ACC112 (cell line): ENCODE measurements around the gene NTM.

ENCODE experiments used
- H2AFZ ChIP-seq: fragments of 200-600 bp; sonication (generic); one replicate; pipeline ENCODE4 v1.6.0; 2017; ENCODE audit warnings: antibody characterized with exemption, low read length; ENCODE audit not compliant: unreplicated experiment
- H3K27ac ChIP-seq: fragments of 200-600 bp; sonication (generic); 2 replicates; pipeline ENCODE4 v1.5.1; 2014; ENCODE audit warnings: low read depth, mild to moderate bottlenecking, antibody characterized with exemption, low read length, moderate library complexity
- H3K27me3 ChIP-seq: fragments of 200-600 bp; sonication (generic); 2 replicates; pipeline ENCODE4 v1.6.1; 2014; ENCODE audit warnings: mild to moderate bottlenecking, antibody characterized with exemption, low read length, moderate library complexity, mixed read lengths; ENCODE audit not compliant: insufficient read depth
- H3K36me3 ChIP-seq: fragments of 200-600 bp; sonication (generic); 2 replicates; pipeline ENCODE4 v1.6.1; 2016; ENCODE audit warnings: mild to moderate bottlenecking, antibody characterized with exemption, low read length, moderate library complexity, mixed read lengths; ENCODE audit not compliant: insufficient read depth
- H3K4me1 ChIP-seq: fragments of 200-600 bp; sonication (generic); one replicate; pipeline ENCODE4 v1.6.1; 2016; ENCODE audit warnings: low read length, mixed read lengths; ENCODE audit not compliant: insufficient read depth, unreplicated experiment, control insufficient read depth
- H3K4me3 ChIP-seq: fragments of 200-600 bp; sonication (generic); 2 replicates; pipeline ENCODE4 v1.5.1; 2014; ENCODE audit warnings: mild to moderate bottlenecking, low read depth, low read length
- H3K79me2 ChIP-seq: fragments of 200-600 bp; sonication (generic); one replicate; pipeline ENCODE4 v1.6.0; 2016; ENCODE audit warnings: low read length; ENCODE audit not compliant: control insufficient read depth, unreplicated experiment, insufficient read depth

The NTM gene

DNA sequence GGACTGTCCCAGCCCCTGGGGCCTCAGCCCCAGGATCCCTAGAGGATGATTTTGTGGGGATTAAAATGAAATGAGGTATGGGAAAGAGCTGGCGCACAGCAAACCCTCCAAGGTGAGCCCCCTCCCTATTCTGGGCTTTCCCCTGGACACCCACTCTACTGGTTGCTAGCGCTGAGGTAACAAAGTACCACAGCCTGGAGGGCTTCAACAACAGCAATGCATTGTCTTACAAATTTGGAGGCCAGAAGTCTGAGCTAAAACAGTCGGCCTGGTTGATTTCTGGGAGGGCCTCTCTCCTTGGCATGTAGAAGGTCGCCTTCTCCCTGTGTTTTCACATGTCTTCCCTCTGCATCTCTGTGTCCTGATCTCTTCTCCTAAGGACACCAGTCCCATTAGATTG, 913.6 kb downstream of the NTM start:
- no peaks in the 10 kb centered on the region for H3K27me3 ChIP-seq
- H3K27ac ChIP-seq, result no peak overlapping the region
- no peak overlapping the region for H3K4me3 ChIP-seq
- no peaks in the 10 kb centered on the region for H3K79me2 ChIP-seq
- no peaks in the 10 kb centered on the region for H3K36me3 ChIP-seq
- no peaks in the 10 kb centered on the region for H3K4me1 ChIP-seq
- H2AFZ ChIP-seq, result no peak overlapping the region

DNA sequence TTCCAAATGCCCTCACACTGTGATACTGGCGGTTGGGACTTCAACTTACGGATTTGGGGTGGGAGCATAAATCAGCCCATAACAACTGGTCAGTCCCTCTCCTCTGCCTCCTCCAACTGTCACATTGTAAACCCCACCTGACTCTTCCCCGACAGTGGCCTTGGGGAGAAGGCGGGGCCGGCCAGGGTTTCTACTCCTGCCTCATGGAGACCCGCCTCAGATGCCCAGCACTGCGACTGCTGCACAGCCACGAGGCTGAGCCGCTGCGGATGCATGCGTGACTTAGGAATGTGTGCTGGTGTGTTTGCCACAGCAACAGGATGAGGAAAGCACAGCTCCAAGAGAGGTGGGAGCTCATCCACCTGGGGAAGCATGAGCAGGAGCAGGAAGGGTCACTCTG, 914.2 kb downstream of the NTM start:
- H3K27me3 ChIP-seq, result no peaks in the 10 kb centered on the region
- H2AFZ ChIP-seq, result no peak overlapping the region
- no peak overlapping the region for H3K4me3 ChIP-seq
- H3K79me2 ChIP-seq, result no peaks in the 10 kb centered on the region
- H3K27ac ChIP-seq, result no peak overlapping the region
- H3K4me1 ChIP-seq, result no peaks in the 10 kb centered on the region
- no peaks in the 10 kb centered on the region for H3K36me3 ChIP-seq

DNA sequence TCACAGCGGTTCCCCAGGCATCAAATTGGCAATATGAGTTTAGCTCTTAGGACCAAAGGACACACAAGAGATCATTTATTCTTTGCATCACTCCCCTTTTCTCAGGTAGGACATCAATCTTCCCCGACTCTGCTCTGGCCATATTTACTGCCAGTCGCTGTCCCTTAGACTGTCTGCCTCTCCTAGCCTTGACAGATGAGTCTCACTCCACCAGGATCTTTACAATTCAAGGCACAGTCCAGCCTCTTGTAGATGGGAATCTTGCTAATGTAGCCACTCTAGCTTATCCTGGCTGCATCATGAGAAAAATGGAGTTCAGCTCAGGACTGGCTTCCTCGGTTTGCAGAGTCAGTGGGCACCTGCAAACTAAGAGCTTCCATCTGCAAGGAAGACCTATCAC, 915.2 kb downstream of the NTM start:
- Histone ChIP-seq H3K36me3 (no peaks in the 10 kb centered on the region), H2AFZ (no peak overlapping the region), H3K4me1 (no peaks in the 10 kb centered on the region), H3K4me3 (no peak overlapping the region), H3K79me2 (no peaks in the 10 kb centered on the region), H3K27ac (no peak overlapping the region), H3K27me3 (no peaks in the 10 kb centered on the region)

DNA sequence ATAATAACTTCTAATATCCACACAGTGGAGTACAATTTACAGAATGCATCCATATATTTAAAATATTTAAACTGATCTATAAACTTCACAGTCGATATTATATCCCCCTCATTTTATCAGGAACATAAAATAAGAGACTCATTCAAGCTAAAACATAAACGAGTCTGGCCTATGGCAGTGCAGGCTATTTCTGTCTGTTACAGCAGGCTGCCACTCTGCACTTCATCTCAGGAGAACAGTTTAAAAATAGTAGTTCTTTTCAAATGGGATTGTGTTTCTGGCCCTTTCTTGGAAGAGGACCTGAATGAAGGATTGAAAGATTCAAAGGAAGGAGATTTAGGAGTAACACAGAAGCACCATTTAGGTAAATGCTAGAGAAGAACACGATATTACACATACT, 915.7 kb downstream of the NTM start:
- H3K4me1 ChIP-seq, result no peaks in the 10 kb centered on the region
- H3K36me3 ChIP-seq, result no peaks in the 10 kb centered on the region

DNA sequence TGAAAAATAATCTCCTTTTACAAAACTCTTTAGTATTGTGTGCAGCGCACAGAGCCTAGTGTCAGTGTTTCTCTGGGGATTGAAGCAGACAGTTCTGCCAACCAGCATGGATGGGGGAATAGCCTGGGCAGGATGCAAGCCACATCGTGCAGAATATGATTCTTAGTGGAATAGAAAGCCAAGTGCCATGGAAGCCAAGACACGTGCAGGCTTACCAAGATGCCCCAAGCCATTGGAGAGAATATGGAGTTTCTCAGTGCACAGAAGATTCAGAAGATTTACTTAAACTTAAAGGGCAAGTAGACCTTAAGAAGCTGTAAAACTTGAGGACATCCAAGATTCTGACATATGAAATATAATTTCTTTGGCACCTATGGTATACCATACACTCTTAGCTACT, 917.6 kb downstream of the NTM start:
- Histone ChIP-seq H2AFZ (no peak overlapping the region), H3K4me1 (no peaks in the 10 kb centered on the region), H3K4me3 (no peak overlapping the region), H3K27me3 (no peaks in the 10 kb centered on the region), H3K27ac (no peak overlapping the region), H3K36me3 (no peaks in the 10 kb centered on the region), H3K79me2 (no peaks in the 10 kb centered on the region)

More for the DNA sequence above, 915.7 kb downstream of the NTM start:
- H3K79me2 ChIP-seq, result no peaks in the 10 kb centered on the region
- no peak overlapping the region for H2AFZ ChIP-seq
- no peak overlapping the region for H3K4me3 ChIP-seq
- no peaks in the 10 kb centered on the region for H3K27me3 ChIP-seq
- H3K27ac ChIP-seq, result no peak overlapping the region

DNA sequence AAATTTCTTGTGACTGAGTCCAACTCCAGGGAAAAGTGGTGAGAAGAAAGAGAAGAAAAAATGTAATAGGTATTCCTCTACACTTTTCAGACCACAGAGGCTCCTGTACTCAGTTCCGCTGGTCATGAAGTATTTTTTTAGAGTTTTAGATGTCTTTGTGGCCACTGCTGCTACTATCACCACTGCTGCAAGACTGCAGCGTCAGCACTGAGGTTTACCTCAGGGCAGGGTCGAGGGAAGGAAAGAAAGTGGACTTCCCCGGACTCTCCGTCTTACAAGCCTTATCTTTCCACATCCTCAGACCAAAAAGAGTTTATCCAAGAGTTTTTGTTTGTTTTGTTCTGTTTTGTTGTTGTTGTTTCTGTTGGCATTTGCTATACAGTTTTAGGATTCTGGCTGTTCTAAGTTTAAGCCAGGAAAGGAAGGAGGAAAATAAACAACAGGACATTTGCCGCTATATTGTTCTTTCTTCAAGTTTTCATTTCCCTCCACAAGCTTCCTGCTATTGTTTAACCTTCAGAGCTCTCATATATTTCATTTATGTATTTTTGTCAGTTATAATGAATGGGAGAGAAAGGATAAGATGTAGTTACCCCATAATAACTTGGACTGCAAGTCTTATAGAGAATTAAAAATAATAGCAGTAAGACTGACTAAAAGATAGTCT, 919.3 kb downstream of the NTM start:
- no peak overlapping the region for H3K4me3 ChIP-seq
- H2AFZ ChIP-seq, result no peak overlapping the region
- no peaks in the 10 kb centered on the region for H3K27me3 ChIP-seq
- no peaks in the 10 kb centered on the region for H3K79me2 ChIP-seq
- no peaks in the 10 kb centered on the region for H3K36me3 ChIP-seq
- no peaks in the 10 kb centered on the region for H3K4me1 ChIP-seq
- no peak overlapping the region for H3K27ac ChIP-seq

DNA sequence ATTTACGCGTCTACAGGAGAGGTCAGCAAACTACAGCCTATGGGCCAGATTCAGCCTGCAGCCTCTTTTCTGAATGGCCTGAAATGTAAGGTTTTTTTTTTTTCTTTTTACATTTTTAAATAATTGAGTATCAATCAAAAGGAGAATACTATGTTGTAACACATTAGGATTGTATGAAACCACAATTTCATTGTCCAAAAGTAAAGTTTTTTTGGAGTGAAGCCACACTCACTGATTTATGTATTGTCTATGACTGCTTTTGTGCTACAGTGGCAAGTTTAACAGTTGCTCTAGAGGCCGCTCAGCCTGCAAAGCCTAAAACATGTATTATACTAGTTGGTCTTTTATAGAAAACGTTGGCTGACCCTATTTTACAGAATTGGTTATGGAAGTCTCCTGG, 923.2 kb downstream of the NTM start:
- no peaks in the 10 kb centered on the region for H3K79me2 ChIP-seq
- H3K27ac ChIP-seq, result no peak overlapping the region
- no peaks in the 10 kb centered on the region for H3K4me1 ChIP-seq
- H3K4me3 ChIP-seq, result no peak overlapping the region
- H2AFZ ChIP-seq, result no peak overlapping the region
- H3K27me3 ChIP-seq, result no peaks in the 10 kb centered on the region
- no peaks in the 10 kb centered on the region for H3K36me3 ChIP-seq

DNA sequence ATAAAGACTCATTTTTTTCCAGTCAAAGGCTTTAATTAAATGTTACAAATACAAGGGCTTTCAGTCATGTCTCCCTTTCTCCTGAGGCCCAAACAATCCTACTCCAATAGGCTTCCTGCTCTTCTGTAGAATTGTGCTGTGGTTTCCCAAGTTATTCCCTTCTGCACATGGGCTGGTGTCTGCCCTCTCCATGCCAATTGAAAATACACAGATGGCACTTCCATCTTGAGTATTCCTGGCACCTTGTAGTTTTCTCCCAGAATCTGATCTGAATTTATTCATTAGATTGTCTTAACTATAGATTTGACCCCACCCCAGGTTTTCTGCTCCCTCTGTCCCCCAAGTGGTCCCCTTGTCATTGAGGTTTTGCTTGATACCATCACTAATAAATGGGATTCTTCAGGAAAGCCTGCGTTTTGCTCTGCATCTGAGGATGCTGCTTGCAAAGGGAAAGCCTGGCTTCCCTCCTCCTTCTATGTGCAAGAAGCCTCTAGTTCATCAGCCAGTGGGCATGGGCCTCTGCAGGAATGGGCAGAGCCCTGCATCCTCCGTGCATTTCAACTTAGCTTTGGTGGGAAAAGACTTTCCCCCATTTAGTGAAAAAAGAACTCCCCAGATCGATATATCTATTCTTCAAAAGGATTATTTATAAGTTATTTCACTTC, 926.7 kb downstream of the NTM start:
- H3K4me3 ChIP-seq, result no peak overlapping the region
- no peak overlapping the region for H2AFZ ChIP-seq
- no peaks in the 10 kb centered on the region for H3K79me2 ChIP-seq
- H3K27me3 ChIP-seq, result no peaks in the 10 kb centered on the region
- no peaks in the 10 kb centered on the region for H3K36me3 ChIP-seq
- no peaks in the 10 kb centered on the region for H3K4me1 ChIP-seq
- H3K27ac ChIP-seq, result no peak overlapping the region

DNA sequence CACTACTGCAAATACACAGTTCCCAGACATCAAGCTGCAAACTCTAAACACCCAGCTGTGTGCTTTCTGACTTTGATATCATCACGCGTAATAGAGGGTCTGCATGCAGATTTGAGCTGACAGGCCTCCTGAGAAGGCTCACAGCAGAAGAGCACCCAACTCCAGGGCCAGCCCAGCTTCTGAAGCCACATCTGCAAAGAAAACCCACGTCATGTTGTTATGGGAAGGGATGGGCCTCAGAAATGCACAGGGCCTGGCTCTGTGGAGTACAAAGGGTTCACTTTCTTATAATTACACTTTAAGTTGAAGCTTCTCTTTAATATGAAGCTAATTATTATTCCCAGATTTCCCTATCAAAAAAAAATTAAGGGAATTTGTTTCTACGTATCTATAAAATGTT, 927.9 kb downstream of the NTM start:
- no peak overlapping the region for H2AFZ ChIP-seq
- no peak overlapping the region for H3K27ac ChIP-seq
- H3K79me2 ChIP-seq, result no peaks in the 10 kb centered on the region
- H3K4me3 ChIP-seq, result no peak overlapping the region
- H3K36me3 ChIP-seq, result no peaks in the 10 kb centered on the region
- H3K27me3 ChIP-seq, result no peaks in the 10 kb centered on the region
- H3K4me1 ChIP-seq, result no peaks in the 10 kb centered on the region

DNA sequence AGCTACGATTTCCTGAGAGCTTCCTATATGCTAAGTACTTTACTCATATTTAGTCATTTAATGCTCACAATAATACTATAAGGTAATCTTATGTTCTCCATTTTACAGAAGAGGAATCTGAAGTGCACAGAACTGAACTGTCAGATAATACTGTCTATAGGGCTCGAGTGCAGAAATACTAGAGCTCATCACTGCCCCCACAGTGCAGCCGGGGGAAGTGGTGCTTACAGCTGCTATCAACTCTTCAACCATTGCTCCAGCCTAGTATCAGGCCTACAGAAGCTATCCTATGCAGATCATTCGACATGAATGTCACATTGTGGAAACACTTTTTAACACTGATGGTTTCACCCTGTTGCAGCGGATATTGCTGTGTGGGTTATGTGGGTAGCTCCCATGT, 929.9 kb downstream of the NTM start:
- Histone ChIP-seq H3K4me3 (no peak overlapping the region), H2AFZ (no peak overlapping the region), H3K4me1 (no peaks in the 10 kb centered on the region), H3K36me3 (no peaks in the 10 kb centered on the region), H3K27ac (no peak overlapping the region), H3K79me2 (no peaks in the 10 kb centered on the region), H3K27me3 (no peaks in the 10 kb centered on the region)

DNA sequence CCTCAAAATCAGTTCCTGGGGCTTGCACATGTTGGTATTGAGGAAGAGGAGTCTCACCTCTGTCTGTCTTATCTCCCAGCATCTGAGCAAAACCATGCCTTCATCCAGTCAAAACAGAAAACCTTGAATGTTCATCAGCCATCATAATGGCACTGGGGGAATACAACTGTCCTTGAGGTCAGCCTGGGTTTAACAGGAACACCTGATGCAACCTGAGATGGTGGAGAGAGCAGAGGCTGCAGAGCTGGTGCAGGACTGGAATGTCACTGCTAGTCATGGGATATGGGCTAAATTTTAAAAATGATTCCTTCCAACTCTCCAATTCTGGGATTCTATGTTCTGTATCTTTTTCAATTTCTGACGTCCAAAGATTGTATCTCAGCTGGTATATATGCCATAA, 931.0 kb downstream of the NTM start:
- Histone ChIP-seq H3K4me3 (no peak overlapping the region), H3K36me3 (no peaks in the 10 kb centered on the region), H3K4me1 (no peaks in the 10 kb centered on the region), H3K27me3 (no peaks in the 10 kb centered on the region), H3K27ac (no peak overlapping the region), H2AFZ (no peak overlapping the region), H3K79me2 (no peaks in the 10 kb centered on the region)
